Activated naive CD8-positive, alpha-beta T cell treated with anti-CD3 and anti-CD28 coated beads, Interleukin-2, amount 50 U/mL, for 24 hours (primary cell): ENCODE measurements around the gene ASAP2.

Experiments
- ATAC-seq: fragments of 150-1000 bp; cut with Tn5 transposase; one replicate; pipeline ENCODE4 v1.10.0; 2021
- DNase-seq: peaks from one replicate; pipeline ENCODE4 v3.0.0; 2021
- H3K27ac Mint-ChIP-seq: one replicate; pipeline ENCODE4 v1.8.0; 2021; ENCODE audit warnings: mild to moderate bottlenecking, mixed read lengths
- H3K27me3 Mint-ChIP-seq: one replicate; pipeline ENCODE4 v1.8.0; 2021; ENCODE audit warnings: mixed read lengths
- H3K36me3 Mint-ChIP-seq: one replicate; pipeline ENCODE4 v1.8.0; 2021; ENCODE audit warnings: low read depth, mixed read lengths
- H3K4me1 Mint-ChIP-seq: one replicate; pipeline ENCODE4 v1.8.0; 2021; ENCODE audit warnings: mixed read lengths
- H3K4me3 Mint-ChIP-seq: one replicate; pipeline ENCODE4 v1.8.0; 2021; ENCODE audit warnings: mild to moderate bottlenecking, moderate library complexity, mixed read lengths
- H3K9me3 Mint-ChIP-seq: one replicate; pipeline ENCODE4 v1.8.0; 2021; ENCODE audit warnings: mixed read lengths

Gene ASAP2

DNA sequence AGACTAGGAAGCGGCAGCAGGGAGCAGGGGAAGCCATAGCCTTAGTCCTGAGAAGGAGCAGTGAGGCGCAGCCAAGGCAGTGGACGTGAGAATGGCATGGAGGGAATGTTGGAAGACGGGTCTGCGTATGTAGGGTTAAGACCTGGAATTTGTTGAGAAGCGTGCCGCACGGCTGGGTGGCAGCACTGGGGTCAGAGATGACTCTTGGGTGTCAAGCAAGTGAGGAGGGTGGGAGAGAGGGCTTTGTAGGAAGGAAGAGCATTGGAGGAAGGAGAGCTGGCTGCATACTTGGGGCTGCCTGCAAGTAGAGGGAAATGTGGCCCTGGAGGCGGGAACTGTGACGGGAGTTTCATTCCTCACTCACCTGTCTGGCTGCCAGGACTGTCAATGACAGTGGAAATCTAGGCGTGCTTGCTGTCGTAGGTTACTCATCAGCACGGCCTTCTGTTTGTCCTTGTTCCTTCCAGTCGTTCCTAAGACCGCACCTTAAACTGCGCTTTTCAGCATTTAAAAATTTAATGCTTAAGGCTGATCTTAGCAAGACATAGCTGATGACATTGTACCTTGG, 108.8 kb downstream of the ASAP2 start:
- peaks cover 6% of the 10 kb centered on the region for H3K27me3 Mint-ChIP-seq
- no peak overlapping the region for H3K4me3 Mint-ChIP-seq
- H3K27ac Mint-ChIP-seq, result no peak overlapping the region
- ATAC-seq (no peak), DNase-seq (no peak)
- H3K4me1 Mint-ChIP-seq, result no peaks in the 10 kb centered on the region
- no peaks in the 10 kb centered on the region for H3K36me3 Mint-ChIP-seq
- H3K9me3 Mint-ChIP-seq, result no peaks in the 10 kb centered on the region

DNA sequence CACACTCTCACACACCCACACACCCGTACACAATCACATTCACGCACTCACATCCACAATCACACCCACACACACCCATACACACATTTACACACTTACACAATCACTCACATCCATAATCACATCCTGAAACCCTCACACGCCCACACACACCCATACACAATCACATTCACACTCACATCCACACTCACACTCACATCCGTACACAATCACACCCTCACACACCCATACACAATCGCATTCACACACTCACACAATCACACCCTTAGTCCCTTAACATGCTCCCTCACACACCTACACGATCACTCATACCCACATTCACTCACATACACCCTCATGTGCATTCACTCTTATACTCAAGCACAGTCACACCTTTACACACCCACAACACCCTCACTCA, 110.9 kb downstream of the ASAP2 start:
- DNase-seq, result no peak
- H3K27ac Mint-ChIP-seq, result no peak overlapping the region
- H3K27me3 Mint-ChIP-seq, result peaks cover 6% of the 10 kb centered on the region
- H3K4me1 Mint-ChIP-seq, result no peaks in the 10 kb centered on the region
- H3K4me3 Mint-ChIP-seq, result no peak overlapping the region
- ATAC-seq, result no peak
- no peaks in the 10 kb centered on the region for H3K36me3 Mint-ChIP-seq
- no peaks in the 10 kb centered on the region for H3K9me3 Mint-ChIP-seq

GRCh38 chr2:9318461-9319337, 112.1 kb downstream of the ASAP2 start:
- DNase-seq (no peak), ATAC-seq (no peak)
- Mint-ChIP-seq H3K4me1 (no peaks in the 10 kb centered on the region), H3K9me3 (no peaks in the 10 kb centered on the region), H3K27me3 (peaks cover 6% of the 10 kb centered on the region), H3K36me3 (no peaks in the 10 kb centered on the region), H3K27ac (no peak overlapping the region), H3K4me3 (no peak overlapping the region)

DNA sequence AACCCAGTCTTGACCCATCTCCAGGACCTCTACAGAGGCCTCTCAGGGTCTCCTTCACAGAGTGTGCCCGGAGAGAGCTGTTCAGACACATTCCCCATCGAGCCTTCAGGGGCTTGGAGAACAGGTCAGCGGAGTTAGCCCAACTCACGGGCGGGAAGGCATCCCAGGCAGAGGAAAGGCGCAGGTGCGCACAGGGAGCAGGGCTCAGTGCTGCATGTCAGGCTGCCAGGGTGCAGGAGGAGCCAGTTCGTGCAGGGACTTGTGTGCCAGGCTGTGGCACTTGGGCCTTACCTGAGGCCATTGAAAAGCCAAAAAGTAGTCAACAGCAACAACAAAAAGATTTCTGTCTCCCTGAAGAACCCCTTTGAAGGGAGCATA, 112.7 kb downstream of the ASAP2 start:
- H3K9me3 Mint-ChIP-seq, result no peaks in the 10 kb centered on the region
- peaks cover 6% of the 10 kb centered on the region for H3K27me3 Mint-ChIP-seq

GRCh38 chr2:9322576-9322975, 116.0 kb downstream of the ASAP2 start:
- Mint-ChIP-seq H3K4me3 (no peak overlapping the region), H3K27me3 (no peaks in the 10 kb centered on the region), H3K4me1 (no peaks in the 10 kb centered on the region), H3K36me3 (no peaks in the 10 kb centered on the region), H3K27ac (no peak overlapping the region), H3K9me3 (no peaks in the 10 kb centered on the region)
- DNase-seq (no peak), ATAC-seq (no peak)

More for the DNA sequence above, 112.7 kb downstream of the ASAP2 start:
- H3K36me3 Mint-ChIP-seq, result no peaks in the 10 kb centered on the region
- no peaks in the 10 kb centered on the region for H3K4me1 Mint-ChIP-seq
- DNase-seq (no peak), ATAC-seq (no peak)
- H3K4me3 Mint-ChIP-seq, result no peak overlapping the region
- no peak overlapping the region for H3K27ac Mint-ChIP-seq

- Mint-ChIP-seq H3K27ac (no peak overlapping the region), H3K4me3 (no peak overlapping the region), H3K9me3 (no peaks in the 10 kb centered on the region), H3K36me3 (no peaks in the 10 kb centered on the region), H3K27me3 (no peaks in the 10 kb centered on the region), H3K4me1 (peaks cover 3% of the 10 kb centered on the region)
- DNase-seq, result no peak
- no peak for ATAC-seq
These were observed 118.8 kb downstream of the ASAP2 start for GRCh38 chr2:9325428-9325827.

- Mint-ChIP-seq H3K27ac (no peak overlapping the region), H3K4me1 (peaks cover 7% of the 10 kb centered on the region), H3K9me3 (no peaks in the 10 kb centered on the region), H3K27me3 (no peaks in the 10 kb centered on the region), H3K36me3 (no peaks in the 10 kb centered on the region), H3K4me3 (no peak overlapping the region)
- ATAC-seq (no peak), DNase-seq (no peak)
These were observed 120.4 kb downstream of the ASAP2 start for GRCh38 chr2:9326975-9327374.

- Mint-ChIP-seq H3K27ac (no peak overlapping the region), H3K4me3 (no peak overlapping the region), H3K36me3 (no peaks in the 10 kb centered on the region), H3K4me1 (peaks cover 7% of the 10 kb centered on the region), H3K9me3 (no peaks in the 10 kb centered on the region), H3K27me3 (no peaks in the 10 kb centered on the region)
- ATAC-seq, result no peak
- DNase-seq, result no peak
These were observed 121.3 kb downstream of the ASAP2 start for GRCh38 chr2:9327873-9328352.

- no peaks in the 10 kb centered on the region for H3K36me3 Mint-ChIP-seq
- ATAC-seq (no peak), DNase-seq (no peak)
- H3K4me1 Mint-ChIP-seq, result peaks cover 7% of the 10 kb centered on the region
- H3K4me3 Mint-ChIP-seq, result no peak overlapping the region
- no peaks in the 10 kb centered on the region for H3K27me3 Mint-ChIP-seq
- H3K27ac Mint-ChIP-seq, result no peak overlapping the region
- H3K9me3 Mint-ChIP-seq, result no peaks in the 10 kb centered on the region
These were observed 122.3 kb downstream of the ASAP2 start for GRCh38 chr2:9328931-9329330.

DNA sequence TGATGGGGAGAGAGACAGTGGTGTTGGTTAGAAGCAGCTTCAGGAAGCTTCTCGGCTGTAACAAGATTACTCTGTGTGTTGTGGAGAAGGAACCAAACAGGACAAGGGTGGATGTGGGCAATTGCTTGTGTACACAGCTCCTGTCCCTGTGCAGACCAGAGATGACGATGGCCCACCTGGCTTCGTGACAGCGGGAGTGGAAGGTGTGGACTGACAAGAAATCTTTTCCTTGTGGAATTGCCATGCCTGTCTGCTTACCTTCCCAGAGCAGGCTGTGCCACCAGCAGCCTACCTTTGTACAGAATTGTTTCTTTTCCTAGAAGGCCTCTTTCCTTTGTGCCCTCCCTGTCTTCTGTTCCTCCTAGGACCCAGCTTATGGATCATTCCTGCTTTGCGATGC, 122.9 kb downstream of the ASAP2 start:
- ATAC-seq, result no peak
- Mint-ChIP-seq H3K27ac (no peak overlapping the region), H3K36me3 (no peaks in the 10 kb centered on the region), H3K4me1 (peaks cover 7% of the 10 kb centered on the region), H3K27me3 (no peaks in the 10 kb centered on the region), H3K9me3 (no peaks in the 10 kb centered on the region), H3K4me3 (no peak overlapping the region)
- DNase-seq, result no peak

DNA sequence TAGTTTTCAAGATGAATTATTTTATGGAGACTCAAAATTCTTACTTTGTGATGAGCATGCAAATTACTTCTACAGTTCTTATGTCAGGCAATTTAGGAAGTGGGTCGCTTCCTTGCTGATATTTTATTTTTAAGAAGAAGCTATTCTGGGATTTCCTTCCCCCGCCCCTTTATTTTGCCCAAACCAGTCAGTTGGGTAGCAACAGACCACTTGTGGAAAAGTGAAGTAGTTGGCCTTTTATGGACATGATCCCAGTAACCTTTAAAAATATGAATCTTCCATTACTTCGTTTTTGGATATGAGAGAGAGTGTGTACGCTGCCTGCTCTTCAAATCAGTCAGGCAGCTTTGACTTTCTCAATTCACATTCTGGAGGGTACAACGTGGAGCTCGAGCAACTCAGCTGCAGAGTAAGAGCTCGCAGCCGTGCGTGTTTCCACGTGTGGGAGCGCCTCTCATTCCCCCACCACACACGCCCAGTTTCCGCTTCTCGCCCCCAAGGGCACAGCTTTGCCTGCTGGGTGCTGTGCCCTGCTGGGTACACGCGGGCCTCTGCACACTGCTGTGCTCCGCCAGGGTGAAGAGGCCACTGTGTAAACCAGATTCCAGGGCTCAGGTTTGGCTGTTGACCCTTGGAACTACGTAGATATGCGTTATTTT, 124.1 kb downstream of the ASAP2 start:
- ATAC-seq (peak; percentile 40), DNase-seq (no peak)
- no peaks in the 10 kb centered on the region for H3K36me3 Mint-ChIP-seq
- no peaks in the 10 kb centered on the region for H3K27me3 Mint-ChIP-seq
- peaks cover 7% of the 10 kb centered on the region for H3K4me1 Mint-ChIP-seq
- no peak overlapping the region for H3K27ac Mint-ChIP-seq
- H3K4me3 Mint-ChIP-seq, result no peak overlapping the region
- H3K9me3 Mint-ChIP-seq, result no peaks in the 10 kb centered on the region

- H3K4me1 Mint-ChIP-seq, result peaks cover 9% of the 10 kb centered on the region
- H3K27ac Mint-ChIP-seq, result no peak overlapping the region
- no peak overlapping the region for H3K4me3 Mint-ChIP-seq
- ATAC-seq (no peak), DNase-seq (no peak)
- no peaks in the 10 kb centered on the region for H3K9me3 Mint-ChIP-seq
- no peaks in the 10 kb centered on the region for H3K27me3 Mint-ChIP-seq
- no peaks in the 10 kb centered on the region for H3K36me3 Mint-ChIP-seq
These were observed 125.1 kb downstream of the ASAP2 start for GRCh38 chr2:9331704-9332103.

DNA sequence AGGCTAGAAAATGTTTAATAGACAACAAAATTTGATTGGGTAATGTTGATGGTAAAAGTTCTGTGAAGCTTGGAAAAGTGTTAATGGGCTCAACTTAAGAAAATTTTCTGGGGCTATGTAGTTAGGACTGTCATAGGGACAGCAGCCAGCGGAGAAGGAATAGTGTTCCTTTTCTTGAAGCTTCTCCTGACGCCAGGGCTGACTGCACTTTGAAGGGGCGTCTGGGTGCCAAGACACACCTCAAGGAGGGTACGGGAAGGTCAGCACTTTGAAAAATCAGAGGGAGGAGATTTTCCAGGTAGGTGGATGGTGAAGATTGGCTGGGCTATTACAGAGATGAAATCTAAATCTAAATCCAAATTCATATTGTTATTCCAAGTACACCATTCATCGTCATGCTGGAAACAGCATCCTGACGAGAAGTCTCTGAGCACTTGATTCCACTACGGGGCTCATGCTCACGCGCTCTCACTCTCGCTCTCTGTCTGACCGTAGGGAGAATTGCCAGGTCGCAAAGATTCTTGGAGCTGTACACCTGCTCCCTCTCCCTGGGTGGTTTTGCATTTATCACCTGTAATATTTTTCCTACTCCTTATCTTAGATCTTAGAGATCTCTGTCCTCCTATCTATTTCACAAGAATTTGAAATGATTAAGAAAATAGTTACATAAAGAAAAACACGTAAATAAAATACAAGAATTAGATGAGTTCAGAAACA, 125.7 kb downstream of the ASAP2 start:
- Mint-ChIP-seq H3K9me3 (no peaks in the 10 kb centered on the region), H3K27me3 (no peaks in the 10 kb centered on the region), H3K4me1 (peaks cover 9% of the 10 kb centered on the region), H3K27ac (no peak overlapping the region), H3K4me3 (no peak overlapping the region), H3K36me3 (no peaks in the 10 kb centered on the region)
- ATAC-seq, result no peak
- no peak for DNase-seq

DNA sequence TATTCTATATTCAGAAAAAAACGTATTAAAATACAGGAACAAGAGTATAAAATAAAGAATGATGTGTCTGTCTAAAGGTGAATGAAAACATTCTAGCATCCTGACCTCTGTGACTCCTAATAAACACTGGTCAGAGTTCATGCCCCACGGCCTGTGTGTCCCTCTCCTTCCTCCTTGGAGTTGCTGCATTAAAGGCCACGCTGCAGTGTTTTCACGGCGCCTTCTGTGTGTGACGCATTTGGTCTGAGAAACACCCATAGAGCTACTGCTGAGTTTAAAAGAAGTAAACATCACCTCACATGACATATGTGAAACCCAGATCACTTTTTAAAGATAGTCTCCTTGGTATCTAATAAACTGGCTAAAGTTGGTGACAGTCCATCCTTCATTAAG, 126.2 kb downstream of the ASAP2 start:
- ATAC-seq (no peak), DNase-seq (no peak)
- Mint-ChIP-seq H3K9me3 (no peaks in the 10 kb centered on the region), H3K27me3 (no peaks in the 10 kb centered on the region), H3K36me3 (no peaks in the 10 kb centered on the region), H3K4me1 (peaks cover 9% of the 10 kb centered on the region), H3K4me3 (no peak overlapping the region), H3K27ac (no peak overlapping the region)
